Uterus (tissue), 2 donors: Measurements from ENCODE around the gene RBM6.

ENCODE experiments used
- CTCF ChIP-seq, 4 experiments: fragments of 200-600 bp in 2 of 4; fragments of 450-650 bp in 2 of 4; sonication (generic) in 2 of 4; IDR thresholded peaks; one replicate each; pipeline ENCODE4 v1.5.1; 2016 to 2019; ENCODE audit warnings: antibody characterized with exemption in 4 of 4, mild to moderate bottlenecking in 2 of 4, moderate library complexity in 1 of 4
- POLR2A ChIP-seq, 2 donors: fragments of 450-650 bp; IDR thresholded peaks; one replicate each; pipeline ENCODE4 v1.6.1; 2016; ENCODE audit warnings: antibody characterized with exemption in 2 of 2, mild to moderate bottlenecking in 1 of 2, moderate library complexity in 1 of 2

- TF ChIP-seq CTCF (IDR thresholded peaks at IDR 0.05) = no peak
- TF ChIP-seq POLR2A (IDR thresholded peaks at IDR 0.05) = no peak
These were observed 28.3 kb upstream of the RBM6 start for GRCh38 chr3:49911611-49912010.
